Airway epithelial cell (primary cell): ENCODE results near the gene MRPS27. TPM values are rescaled to one million over a fixed set of nuclear protein-coding genes. Genes with fewer than 3 reads are reported as not detected.

ENCODE experiments used
- total RNA-seq: library from RNA; depleted of rRNA; stranded (reverse); fragments of >200 nt; gene quantifications from 2 replicates; pipeline ENCODE4 v1.2.3, GENCODE V29; 2015

The MRPS27 gene
- total RNA-seq = 57.3 and 64.3 TPM in 2 replicates

GRCh38 chr5:72319976-72320752 is at the start of gene MRPS27, which contains the start of gene PTCD2:
Gene MRPS27, minus strand, starts transcription at chr5:72320240. Its CDS starts 19 bp downstream, at chr5:72320221.
Gene PTCD2, plus strand, starts transcription at chr5:72320373. Its CDS starts 10 bp downstream, at chr5:72320383.

Other genes with a start within 250 kb of the MRPS27 start
- 2.2 and 9.7 TPM in 2 replicates for gene MAP1B, start 212.8 kb downstream of the MRPS27 start, total RNA-seq
- gene PTCD2, start 133 bp upstream of the MRPS27 start, total RNA-seq = 6.1 and 7.6 TPM in 2 replicates
- not detected in 2 replicates for gene ZNF366, start 187.2 kb upstream of the MRPS27 start, total RNA-seq